BJ (cell line): ENCODE data around the gene RBM7. TPM values are rescaled to one million over a fixed set of nuclear protein-coding genes. Genes with fewer than 3 reads are reported as not detected.

Experiments used
- CTCF ChIA-PET: fragments of 350-600 bp; formaldehyde crosslinking; extraction: SDS; loops from one replicate; lab custom pipeline; 2021; ENCODE audit warnings: antibody characterized with exemption, inconsistent platforms; lab: Yijun Ruan, JAX
- POLR2A ChIA-PET: fragments of 300-600 bp; sonication (Branson Sonifier 250); formaldehyde crosslinking; extraction: SDS; loops from one replicate; lab custom pipeline; 2021; ENCODE audit warnings: antibody characterized with exemption; lab: Charles Lee
- DNase-seq: peaks from one replicate; pipeline ENCODE4 v3.0.0-alpha.2; 2011; ENCODE audit warnings: low read depth
- H3K27me3 ChIP-seq: 2 replicates; pipeline ENCODE4 v1.6.0; 2011; ENCODE audit warnings: low read length; ENCODE audit not compliant: control insufficient read depth, insufficient read depth
- H3K36me3 ChIP-seq: 2 replicates; pipeline ENCODE4 v1.5.1; 2011; ENCODE audit warnings: low read length; ENCODE audit not compliant: control insufficient read depth, insufficient read depth
- H3K4me3 ChIP-seq: 2 replicates; pipeline ENCODE4 v1.5.1; 2011; ENCODE audit warnings: low read depth, mild to moderate bottlenecking, control low read depth, low read length
- CTCF ChIP-seq: IDR thresholded peaks from 2 replicates; pipeline ENCODE4 v1.5.1; 2011; ENCODE audit warnings: low read depth, mild to moderate bottlenecking, control low read depth, inconsistent platforms, low read length, moderate library complexity; ENCODE audit not compliant: insufficient read depth
- polyA plus RNA-seq: library from polyadenylated mRNA; depleted of rRNA; stranded (reverse); fragments of >200 nt; gene quantifications from 2 replicates; pipeline ENCODE4 v1.2.3, GENCODE V29; 2011

Gene RBM7
- polyA plus RNA-seq, 1 experiment = 35.5 TPM

DNA sequence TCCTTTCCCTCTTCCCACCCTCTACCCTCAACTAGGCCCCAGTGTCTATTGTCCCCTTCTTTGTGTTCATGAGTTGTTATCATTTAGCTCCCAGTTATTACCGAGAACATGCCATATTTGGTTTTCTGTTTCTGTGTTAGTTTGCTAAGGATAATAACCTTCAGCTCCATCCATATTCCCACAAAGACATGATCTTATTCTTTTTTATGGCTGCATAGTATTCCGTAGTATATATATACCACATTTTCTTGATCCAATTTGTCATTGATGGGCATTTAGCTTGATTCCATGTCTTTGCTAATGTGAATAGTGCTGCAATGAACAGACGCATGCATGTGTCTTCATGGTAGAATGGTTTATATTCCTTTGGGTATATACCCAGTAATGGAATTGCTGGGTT lies 18.0 kb upstream of the RBM7 start:
- ChIA-PET CTCF (interaction anchor here (0.7 to 2.4 kb wide), 4 partner anchors 9 to 15 kb away, joined by 3 to 7 read pairs (median 4); no protein-coding TSS in a partner anchor), POLR2A (no interaction called here)

GRCh38 chr11:114384487-114384886 lies 16.0 kb upstream of the RBM7 start:
- H3K4me3 ChIP-seq = no peak overlapping the region
- H3K27me3 ChIP-seq = no peaks in the 10 kb centered on the region
- DNase-seq = no peak
- ChIA-PET CTCF (interaction anchor here (0.7 kb wide), 1 partner anchor 36 kb away, joined by 3 read pairs; no protein-coding TSS in a partner anchor), POLR2A (no interaction called here)
- no peak for TF ChIP-seq CTCF
- H3K36me3 ChIP-seq = no peaks in the 10 kb centered on the region

More for the DNA sequence above, 18.0 kb upstream of the RBM7 start:
- DNase-seq = no peak
- no peak overlapping the region for H3K4me3 ChIP-seq
- no peaks in the 10 kb centered on the region for H3K27me3 ChIP-seq
- H3K36me3 ChIP-seq = no peaks in the 10 kb centered on the region
- TF ChIP-seq CTCF = no peak

DNA sequence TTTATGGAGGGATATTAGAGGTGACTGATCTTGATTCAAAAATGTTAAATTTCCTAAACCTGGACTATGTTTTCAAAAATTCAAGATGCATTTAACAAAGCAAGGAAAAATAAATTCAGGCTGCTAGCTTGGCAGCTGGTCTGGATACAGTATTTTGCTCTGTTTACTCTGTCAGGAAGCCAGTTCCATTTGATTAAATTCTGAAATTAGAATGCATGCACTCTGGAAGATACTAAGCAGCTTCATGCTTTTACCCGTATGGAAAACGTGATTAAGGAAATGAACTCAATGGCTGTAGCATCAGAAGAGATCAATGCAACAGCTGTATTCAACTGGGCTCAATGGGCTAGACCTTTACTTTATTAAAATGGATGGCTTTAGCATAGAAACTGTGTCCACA lies 14.3 kb upstream of the RBM7 start:
- CTCF ChIA-PET = interaction anchor here (0.9 kb wide), 1 partner anchor 10 kb away, joined by 3 read pairs; no protein-coding TSS in a partner anchor

DNA sequence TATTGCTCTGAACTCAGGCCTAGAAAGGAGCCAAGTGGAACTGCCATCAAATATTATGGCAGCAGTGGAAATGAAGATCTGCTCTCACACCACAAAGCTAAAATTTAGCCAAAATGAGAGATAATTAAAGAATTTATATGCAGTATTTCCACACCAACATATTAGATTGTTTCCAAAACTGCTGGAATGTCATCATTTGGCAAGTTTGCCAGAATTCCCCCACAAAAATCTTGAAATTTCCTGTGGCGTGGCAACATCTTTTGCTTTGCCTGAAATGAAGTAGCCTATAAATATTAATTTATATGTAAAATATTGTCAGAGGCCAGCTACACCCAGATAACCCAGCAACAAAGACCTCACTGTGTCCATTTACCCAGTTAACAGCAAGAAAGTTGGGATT lies 13.9 kb upstream of the RBM7 start:
- Histone ChIP-seq H3K36me3 (no peaks in the 10 kb centered on the region), H3K27me3 (no peaks in the 10 kb centered on the region), H3K4me3 (no peak overlapping the region)
- POLR2A ChIA-PET = no interaction called here
- no peak for TF ChIP-seq CTCF
- DNase-seq = no peak
- CTCF ChIA-PET = interaction anchor here (0.9 kb wide), 1 partner anchor 10 kb away, joined by 3 read pairs; no protein-coding TSS in a partner anchor

More for the DNA sequence above, 14.3 kb upstream of the RBM7 start:
- POLR2A ChIA-PET = no interaction called here
- DNase-seq = no peak
- no peaks in the 10 kb centered on the region for H3K36me3 ChIP-seq
- TF ChIP-seq CTCF = no peak
- H3K4me3 ChIP-seq = no peak overlapping the region
- no peaks in the 10 kb centered on the region for H3K27me3 ChIP-seq

DNA sequence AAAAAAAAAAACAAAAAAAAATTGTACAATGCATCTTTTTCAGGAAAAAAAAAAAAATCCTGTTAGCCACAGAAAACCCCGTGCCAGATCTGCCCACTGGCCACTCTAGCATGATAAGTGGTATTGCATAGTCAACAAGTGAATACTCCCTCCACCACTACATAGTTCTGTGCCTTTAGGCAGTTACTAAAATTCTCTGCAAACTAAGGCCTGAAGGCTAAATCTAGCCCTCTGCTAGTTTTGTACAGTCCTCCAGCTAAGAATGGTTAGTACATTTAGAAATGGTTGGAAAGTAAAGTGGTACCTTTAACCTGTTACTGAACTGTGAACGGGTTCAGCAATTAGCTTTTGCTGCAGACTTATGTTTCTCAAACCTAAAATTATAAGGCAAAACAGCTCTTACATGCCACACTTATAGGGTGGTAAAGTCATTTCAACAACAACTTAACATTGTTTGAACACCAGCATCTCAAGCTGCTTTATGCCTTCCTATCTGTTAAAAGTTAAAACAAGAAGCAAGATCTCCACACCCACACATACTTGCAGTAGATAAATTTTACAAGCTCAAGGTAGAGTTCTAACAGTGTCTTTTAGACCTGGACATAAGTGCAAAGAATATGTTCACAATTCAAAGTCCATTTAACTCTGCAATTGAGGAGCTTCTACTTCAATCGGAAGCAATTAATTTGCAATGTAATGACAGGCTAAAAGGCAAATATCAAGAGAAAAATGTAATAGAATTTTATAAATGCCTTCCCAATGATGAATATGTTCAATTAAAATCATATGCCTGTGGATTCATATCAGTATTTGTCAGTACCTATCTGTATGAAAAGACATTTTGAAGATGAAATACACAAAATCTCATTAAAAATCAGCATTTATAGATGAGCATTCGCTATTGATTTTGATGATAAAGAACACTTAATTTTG lies 7.5 kb upstream of the RBM7 start:
- Histone ChIP-seq H3K4me3 (no peak overlapping the region), H3K27me3 (no peaks in the 10 kb centered on the region), H3K36me3 (no peaks in the 10 kb centered on the region)
- ChIA-PET POLR2A (interaction anchor here (0.6 kb wide), 1 partner anchor 97 kb away, joined by 5 read pairs; the partner anchor contains the start of gene NNMT), CTCF (no interaction called here)
- TF ChIP-seq CTCF = no peak
- no peak for DNase-seq
